ENCODE data around the gene PARP15.

PARP15 gene

DNA sequence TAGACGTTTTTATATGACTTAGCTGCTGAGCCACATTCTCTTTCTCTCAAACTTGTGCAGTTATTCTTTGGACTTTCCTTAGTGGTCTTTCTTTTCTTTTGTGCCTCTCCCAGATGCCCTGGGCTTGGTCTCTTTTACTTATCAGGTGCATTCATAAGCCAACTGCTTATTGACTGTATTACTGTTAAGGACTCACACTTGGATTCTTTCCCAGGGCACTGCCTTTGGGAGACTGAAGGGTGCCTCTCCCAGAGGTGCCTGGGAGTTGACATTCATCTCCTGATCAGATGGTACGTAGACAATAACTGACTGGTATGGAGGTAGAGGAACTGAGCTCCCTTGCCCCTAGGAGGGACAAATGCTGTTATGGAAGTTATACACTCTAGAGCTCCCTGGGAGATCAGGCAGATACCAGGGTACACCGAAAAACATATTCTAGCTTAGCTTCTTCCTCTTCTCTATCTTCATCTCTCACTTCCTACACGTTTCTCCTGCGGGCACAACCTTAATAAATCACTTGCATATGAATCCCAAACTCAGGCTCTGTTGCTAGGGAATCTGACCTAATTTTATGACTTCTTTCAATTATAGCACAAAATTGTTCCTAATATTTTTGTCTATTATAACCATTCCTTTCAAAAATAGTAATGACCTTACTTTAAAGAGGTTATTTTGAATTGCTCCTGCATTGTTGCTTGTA is 24.7 kb downstream of the PARP15 start:
- TF ChIP-seq, protein P1, sequence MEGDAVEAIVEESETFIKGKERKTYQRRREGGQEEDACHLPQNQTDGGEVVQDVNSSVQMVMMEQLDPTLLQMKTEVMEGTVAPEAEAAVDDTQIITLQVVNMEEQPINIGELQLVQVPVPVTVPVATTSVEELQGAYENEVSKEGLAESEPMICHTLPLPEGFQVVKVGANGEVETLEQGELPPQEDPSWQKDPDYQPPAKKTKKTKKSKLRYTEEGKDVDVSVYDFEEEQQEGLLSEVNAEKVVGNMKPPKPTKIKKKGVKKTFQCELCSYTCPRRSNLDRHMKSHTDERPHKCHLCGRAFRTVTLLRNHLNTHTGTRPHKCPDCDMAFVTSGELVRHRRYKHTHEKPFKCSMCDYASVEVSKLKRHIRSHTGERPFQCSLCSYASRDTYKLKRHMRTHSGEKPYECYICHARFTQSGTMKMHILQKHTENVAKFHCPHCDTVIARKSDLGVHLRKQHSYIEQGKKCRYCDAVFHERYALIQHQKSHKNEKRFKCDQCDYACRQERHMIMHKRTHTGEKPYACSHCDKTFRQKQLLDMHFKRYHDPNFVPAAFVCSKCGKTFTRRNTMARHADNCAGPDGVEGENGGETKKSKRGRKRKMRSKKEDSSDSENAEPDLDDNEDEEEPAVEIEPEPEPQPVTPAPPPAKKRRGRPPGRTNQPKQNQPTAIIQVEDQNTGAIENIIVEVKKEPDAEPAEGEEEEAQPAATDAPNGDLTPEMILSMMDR (IDR thresholded peaks at IDR 0.05; ENCODE audit: insufficient read depth, low read length, poor library complexity, severe bottlenecking), result no peak
- TF ChIP-seq EZH2phosphoT487 (conservative IDR thresholded peaks at IDR 0.05; ENCODE audit: low read length), result no peak
- Histone ChIP-seq H3K9me3 (ENCODE audit: insufficient read depth, low read length) (no peaks in the 10 kb centered on the region), H3K27ac (ENCODE audit: low read depth, low read length) (no peak overlapping the region), H3K4me2 (ENCODE audit: low read depth, low read length, poor library complexity, severe bottlenecking) (no peak overlapping the region), H3K27me3 (ENCODE audit: low read length) (no peaks in the 10 kb centered on the region), H2AFZ (ENCODE audit: low read depth, low read length, severe bottlenecking) (no peak overlapping the region), H3K4me3 (ENCODE audit: insufficient read depth, low read length, poor library complexity, severe bottlenecking) (no peak overlapping the region), H3F3A (ENCODE audit: insufficient read depth) (no peaks in the 10 kb centered on the region), H3K9me2 (replicated peaks; ENCODE audit: insufficient read depth, low read length) (no peaks in the 10 kb centered on the region), H3K36me3 (ENCODE audit: low read length) (no peaks in the 10 kb centered on the region), H4K20me1 (ENCODE audit: low read depth, low read length) (no peaks in the 10 kb centered on the region), H3K9ac (ENCODE audit: low read length) (no peak overlapping the region), H3K79me2 (ENCODE audit: insufficient read depth, low read length) (no peaks in the 10 kb centered on the region)

DNA sequence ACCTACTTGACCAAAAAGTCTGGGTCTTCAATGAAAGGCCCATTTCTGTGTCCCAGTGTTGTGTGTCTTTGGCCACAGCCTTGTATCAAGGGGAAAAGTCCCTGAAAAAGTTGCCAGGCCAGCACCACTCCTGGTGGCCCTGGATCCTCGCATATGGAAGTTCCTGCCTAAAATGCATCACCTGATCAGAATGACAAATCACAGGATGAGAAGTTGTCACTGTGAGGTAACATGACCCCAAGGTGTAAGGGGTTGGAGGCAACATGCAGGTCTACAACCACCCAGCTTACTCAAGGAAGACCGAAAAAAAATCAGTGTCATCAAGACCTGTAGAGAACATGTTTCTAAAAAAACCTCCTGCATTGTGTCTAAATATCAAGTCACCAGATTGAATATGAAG is 25.6 kb downstream of the PARP15 start:
- Histone ChIP-seq H3K27ac (ENCODE audit: low read depth, low read length) (no peak overlapping the region), H3K9ac (ENCODE audit: low read length) (no peak overlapping the region), H2AFZ (ENCODE audit: low read depth, low read length, severe bottlenecking) (no peak overlapping the region), H3K79me2 (ENCODE audit: insufficient read depth, low read length) (no peaks in the 10 kb centered on the region), H3F3A (ENCODE audit: insufficient read depth) (no peaks in the 10 kb centered on the region), H4K20me1 (ENCODE audit: low read depth, low read length) (no peaks in the 10 kb centered on the region), H3K4me3 (ENCODE audit: insufficient read depth, low read length, poor library complexity, severe bottlenecking) (no peak overlapping the region), H3K9me2 (replicated peaks; ENCODE audit: insufficient read depth, low read length) (no peaks in the 10 kb centered on the region), H3K36me3 (ENCODE audit: low read length) (no peaks in the 10 kb centered on the region), H3K9me3 (ENCODE audit: insufficient read depth, low read length) (no peaks in the 10 kb centered on the region), H3K27me3 (ENCODE audit: low read length) (no peaks in the 10 kb centered on the region), H3K4me2 (ENCODE audit: low read depth, low read length, poor library complexity, severe bottlenecking) (no peak overlapping the region)
- no peak for TF ChIP-seq EZH2phosphoT487 (conservative IDR thresholded peaks at IDR 0.05; ENCODE audit: low read length)
- TF ChIP-seq, protein P1 (IDR thresholded peaks at IDR 0.05; ENCODE audit: insufficient read depth, low read length, poor library complexity, severe bottlenecking), result no peak

DNA sequence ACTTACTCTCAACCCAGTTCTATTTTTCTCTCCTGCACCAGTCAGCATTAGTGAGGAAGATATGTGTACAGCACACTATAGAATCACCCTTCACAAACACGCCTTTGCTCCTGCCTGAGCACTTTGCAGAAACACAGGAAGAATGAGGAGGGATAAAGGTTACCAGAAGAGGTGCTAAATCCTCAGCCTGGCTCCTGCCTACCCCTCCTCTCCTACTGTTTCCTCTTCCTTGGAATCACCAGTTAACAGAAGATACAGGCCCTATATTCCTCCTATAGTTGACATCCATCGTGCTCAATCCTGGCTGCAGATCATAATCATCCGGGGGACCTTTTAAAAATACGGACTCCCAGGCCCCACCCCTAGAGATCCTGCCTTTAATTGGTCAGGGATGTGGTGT is 28.9 kb downstream of the PARP15 start:
- Histone ChIP-seq H3K27me3 (ENCODE audit: low read length) (no peaks in the 10 kb centered on the region), H3K79me2 (ENCODE audit: insufficient read depth, low read length) (no peaks in the 10 kb centered on the region), H3K4me3 (ENCODE audit: insufficient read depth, low read length, poor library complexity, severe bottlenecking) (no peak overlapping the region), H2AFZ (ENCODE audit: low read depth, low read length, severe bottlenecking) (no peak overlapping the region), H3F3A (ENCODE audit: insufficient read depth) (no peaks in the 10 kb centered on the region), H3K9ac (ENCODE audit: low read length) (no peak overlapping the region), H3K36me3 (ENCODE audit: low read length) (no peaks in the 10 kb centered on the region), H3K9me2 (replicated peaks; ENCODE audit: insufficient read depth, low read length) (no peaks in the 10 kb centered on the region), H3K4me2 (ENCODE audit: low read depth, low read length, poor library complexity, severe bottlenecking) (no peak overlapping the region), H3K27ac (ENCODE audit: low read depth, low read length) (no peak overlapping the region), H3K9me3 (ENCODE audit: insufficient read depth, low read length) (no peaks in the 10 kb centered on the region), H4K20me1 (ENCODE audit: low read depth, low read length) (no peaks in the 10 kb centered on the region)
- TF ChIP-seq, protein P1 (IDR thresholded peaks at IDR 0.05; ENCODE audit: insufficient read depth, low read length, poor library complexity, severe bottlenecking), result no peak
- no peak for TF ChIP-seq EZH2phosphoT487 (conservative IDR thresholded peaks at IDR 0.05; ENCODE audit: low read length)

Measured in SU-DHL-6 (cell line).